Measurements from ENCODE around the gene CCDC195.

Gene CCDC195, protein sequence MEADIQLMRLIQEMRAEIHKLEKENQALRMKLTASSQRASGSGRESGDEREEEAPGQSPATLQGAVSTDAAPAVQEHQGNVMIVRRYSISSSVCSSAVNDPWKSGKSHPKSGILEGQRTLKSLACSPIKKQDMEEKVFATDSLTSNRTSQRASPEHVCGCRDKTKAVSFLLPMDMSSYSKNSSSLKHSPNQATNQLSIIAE

GRCh38 chr2:224716201-224716600, at the start of gene CCDC195:
CCDC195 (minus strand) TSS chr2:224716365; CDS start chr2:224716365, 0 bp downstream.
- DNase-seq: no peak

DNA sequence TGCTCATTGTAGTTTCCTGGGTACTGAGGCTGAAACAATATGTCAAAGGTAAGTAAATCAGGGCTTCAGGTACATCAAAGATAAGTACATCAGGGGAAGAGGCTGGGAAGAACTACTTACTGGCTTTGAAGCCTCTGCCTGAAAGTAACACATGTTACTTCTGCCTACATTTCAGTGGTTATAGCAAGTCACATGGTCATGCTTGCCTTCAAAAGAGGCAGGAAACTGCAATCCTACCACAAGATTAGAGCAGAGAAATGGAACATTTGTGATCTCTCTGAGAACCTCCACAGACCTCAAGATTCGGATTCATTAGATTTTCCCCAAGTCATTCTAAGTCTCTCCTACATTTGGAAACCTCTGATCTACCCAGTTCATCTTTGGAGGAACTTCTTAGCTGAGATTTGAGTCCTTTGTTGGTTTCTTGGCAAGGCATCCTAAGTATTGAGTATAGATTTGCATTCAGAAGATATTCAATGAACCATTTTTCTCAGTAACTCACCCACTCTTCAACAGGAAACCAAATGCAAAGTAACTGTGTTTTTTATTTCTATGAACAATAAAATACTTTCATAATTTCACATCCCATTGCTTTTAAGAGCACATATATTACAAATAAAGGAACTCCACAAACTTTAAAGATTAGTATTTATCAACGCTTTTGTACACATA, 48.5 kb upstream of the CCDC195 start:
- no peak for DNase-seq

- DNase-seq: no peak
Observed at GRCh38 chr2:224757934-224758548, 41.9 kb upstream of the CCDC195 start.

GRCh38 chr2:224753743-224754540, 37.8 kb upstream of the CCDC195 start:
- DNase-seq: no peak

- no peak for DNase-seq
Observed at GRCh38 chr2:224751996-224752698, 36.0 kb upstream of the CCDC195 start.

GRCh38 chr2:224749136-224749535, 33.0 kb upstream of the CCDC195 start:
- no peak for DNase-seq

GRCh38 chr2:224747765-224748164, 31.6 kb upstream of the CCDC195 start:
- DNase-seq: no peak

DNA sequence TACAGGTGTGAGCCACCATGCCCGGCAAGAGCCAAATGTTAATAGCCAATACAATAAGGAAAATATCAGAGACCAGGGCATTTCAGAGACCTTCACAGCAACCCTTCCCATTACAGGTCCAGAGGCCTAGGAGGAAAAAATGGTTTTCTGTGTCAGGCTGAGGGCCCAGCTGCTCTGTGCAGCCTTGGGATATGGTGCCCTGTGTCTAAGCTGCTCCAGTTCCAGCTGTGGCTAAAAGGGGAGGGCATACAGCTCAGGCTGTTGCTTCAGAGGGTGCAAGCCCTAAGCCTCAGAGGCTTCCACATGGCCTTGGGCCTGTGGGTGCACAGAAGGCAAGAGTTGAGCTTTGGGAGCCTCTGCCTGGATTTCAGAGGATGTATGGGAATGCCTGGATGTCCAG, 20.1 kb upstream of the CCDC195 start:
- no peak for DNase-seq

- no peak for DNase-seq
Observed at GRCh38 chr2:224734949-224735348, 18.8 kb upstream of the CCDC195 start.

DNA sequence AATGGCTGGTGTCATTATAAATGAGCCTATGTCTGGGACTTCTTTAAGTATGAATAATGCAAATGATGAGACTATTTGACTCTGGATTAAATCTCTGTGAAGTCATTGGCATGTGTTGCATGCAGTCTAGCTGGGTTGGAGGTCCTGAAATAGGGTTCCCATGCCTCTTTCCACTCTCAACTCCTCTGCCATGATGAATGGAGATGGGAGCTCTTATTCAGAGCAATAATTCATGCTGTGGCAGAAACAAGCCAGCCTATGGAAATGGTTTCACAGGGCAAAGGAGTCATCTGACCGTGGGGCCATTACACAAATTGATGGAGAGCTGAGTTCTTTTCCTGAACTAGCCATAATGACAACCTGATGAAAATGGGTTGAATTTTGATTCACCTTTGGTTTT, 15.5 kb upstream of the CCDC195 start:
- no peak for DNase-seq

- no peak for DNase-seq
Observed at GRCh38 chr2:224729435-224729834, 13.3 kb upstream of the CCDC195 start.

GRCh38 chr2:224724331-224724730, 8.2 kb upstream of the CCDC195 start:
- no peak for DNase-seq

- DNase-seq: no peak
Observed at GRCh38 chr2:224723586-224724217, 7.5 kb upstream of the CCDC195 start.

GRCh38 chr2:224722770-224723169, 6.6 kb upstream of the CCDC195 start:
- DNase-seq: no peak

DNA sequence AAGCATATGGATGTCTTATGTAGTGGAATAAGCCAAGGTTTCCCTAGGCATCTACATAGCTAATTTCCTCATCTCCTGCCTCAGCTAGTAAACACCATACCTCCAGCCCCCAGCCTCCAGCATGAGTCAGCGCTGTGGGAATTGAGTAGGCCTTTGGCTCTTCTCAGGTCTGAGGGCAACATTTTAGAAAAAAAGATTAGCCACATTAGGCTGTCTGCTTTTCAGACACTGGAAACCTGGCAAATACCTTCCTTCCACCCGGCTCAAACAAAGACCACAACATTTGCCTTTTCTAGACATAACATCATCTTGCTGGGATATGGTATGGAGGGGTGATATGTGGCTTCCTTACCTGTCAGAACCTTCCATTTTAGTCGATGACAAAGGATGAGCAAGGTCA, 6.1 kb upstream of the CCDC195 start:
- no peak for DNase-seq

GRCh38 chr2:224716921-224717320, 756 bp upstream of the CCDC195 start:
- DNase-seq: no peak

- no peak for DNase-seq
Observed at GRCh38 chr2:224711859-224712665, 4.1 kb downstream of the CCDC195 start.

GRCh38 chr2:224711381-224711780, 4.8 kb downstream of the CCDC195 start:
- no peak for DNase-seq

DNA sequence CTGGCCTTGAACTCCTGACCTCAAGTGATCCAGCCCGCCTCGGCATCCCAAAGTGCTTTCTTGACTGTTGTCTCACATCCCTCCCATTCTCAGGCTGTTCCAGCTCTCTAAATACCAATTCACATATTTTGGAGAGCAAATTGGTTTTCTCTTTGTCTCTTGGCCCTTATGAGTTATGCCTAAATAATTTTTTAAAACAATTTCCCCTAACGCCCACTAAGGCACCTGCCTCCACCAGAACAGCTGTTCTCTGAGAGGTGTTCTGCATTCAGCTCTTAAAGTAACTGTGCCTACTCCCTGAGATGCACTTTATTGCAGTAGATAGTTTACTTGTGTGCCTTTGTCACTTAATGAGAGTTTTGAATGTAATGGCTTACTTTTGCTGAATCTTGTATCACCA, 6.9 kb downstream of the CCDC195 start:
- DNase-seq: no peak

- DNase-seq: no peak
Observed at GRCh38 chr2:224694502-224694901, 21.7 kb downstream of the CCDC195 start.

- DNase-seq: no peak
Observed at GRCh38 chr2:224691563-224691962, 24.6 kb downstream of the CCDC195 start.

- no peak for DNase-seq
Observed at GRCh38 chr2:224690868-224691267, 25.3 kb downstream of the CCDC195 start.
